HTR-8/SVneo (cell line): ENCODE results near the gene POLDIP3.
"Not testable (repeated sequence)": the region's sequence is repeated elsewhere in the genome, so short reads cannot be mapped to it uniquely, and the experiment has no call there.

Experiments
- DNase-seq: peaks from one replicate; pipeline ENCODE4 v3.0.0; 2011; ENCODE audit warnings: low spot score, mixed read lengths; ENCODE audit not compliant: insufficient read length
- FAIRE-seq: peaks from 2 replicates; lab custom pipeline; 2011; peaks lifted over from hg19 to GRCh38; lab: Jason Lieb, UNC

The POLDIP3 gene

DNA sequence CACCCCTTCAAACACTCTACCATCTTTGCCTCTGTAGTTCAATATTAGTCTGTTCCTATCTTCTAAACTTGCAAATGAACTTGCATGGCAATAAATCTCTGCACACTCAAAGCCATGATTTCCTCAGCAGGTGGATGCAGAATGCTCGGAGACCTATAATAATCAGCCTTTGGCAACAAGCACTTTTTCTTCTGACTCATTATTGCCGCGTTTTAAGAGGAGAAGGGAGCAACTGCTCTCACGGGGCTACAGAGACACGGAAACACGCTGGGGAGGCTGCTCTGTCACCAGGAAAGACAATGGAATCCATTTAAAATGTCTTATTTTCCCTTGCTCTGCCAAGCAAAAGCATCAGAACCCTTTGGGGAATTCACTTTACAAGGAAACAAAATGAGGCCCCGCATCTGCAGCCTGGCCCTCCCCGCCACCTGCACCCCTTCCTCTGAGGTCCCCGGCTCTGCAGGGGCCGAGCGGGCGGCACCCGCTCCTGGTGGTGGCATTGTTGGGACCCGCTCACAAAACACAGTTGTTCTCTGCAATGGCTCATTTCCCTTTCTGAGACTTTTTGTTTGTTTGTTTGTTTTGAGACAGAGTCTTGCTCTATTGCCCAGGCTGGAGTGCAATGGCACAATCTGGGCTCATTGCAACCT, 79.5 kb downstream of the POLDIP3 start:
- not testable (repeated sequence) for DNase-seq, FAIRE-seq
